ENCODE measurements around the gene PRKAG2.

PRKAG2 gene

GRCh38 chr7:151738925-151739324 is 138.0 kb downstream of the PRKAG2 start:
- H3K4me2 ChIP-seq (ENCODE audit: low read depth, low read length, poor library complexity, severe bottlenecking): no peak overlapping the region
- no peaks in the 10 kb centered on the region for H3K4me1 ChIP-seq (ENCODE audit: insufficient read depth, low read length, poor library complexity, severe bottlenecking)
- no peaks in the 10 kb centered on the region for H3K79me2 ChIP-seq (ENCODE audit: insufficient read depth, low read length)
- no peaks in the 10 kb centered on the region for H3K9me2 ChIP-seq (replicated peaks; ENCODE audit: low read depth, low read length)
- no peak overlapping the region for H2AFZ ChIP-seq (ENCODE audit: low read length)
- H3K9ac ChIP-seq (ENCODE audit: low read depth, low read length, poor library complexity, severe bottlenecking): no peak overlapping the region
- TF ChIP-seq CTCF (conservative IDR thresholded peaks at IDR 0.05; ENCODE audit: low read length) (no peak), EZH2phosphoT487 (IDR thresholded peaks at IDR 0.05; ENCODE audit: borderline replicate concordance) (no peak)
- no peak overlapping the region for H3K4me3 ChIP-seq (ENCODE audit: low read length, poor library complexity, severe bottlenecking)
- no peaks in the 10 kb centered on the region for H3F3A ChIP-seq (ENCODE audit: low read depth)
- no peaks in the 10 kb centered on the region for H4K20me1 ChIP-seq (ENCODE audit: insufficient read depth, low read length, poor library complexity, severe bottlenecking)
- H3K36me3 ChIP-seq (ENCODE audit: insufficient read depth, low read length): no peaks in the 10 kb centered on the region
- no peaks in the 10 kb centered on the region for H3K27me3 ChIP-seq (ENCODE audit: insufficient read depth, low read length, poor library complexity, severe bottlenecking)
- no peaks in the 10 kb centered on the region for H3K9me3 ChIP-seq (ENCODE audit: insufficient read depth, low read depth, low read length)

- Histone ChIP-seq H2AFZ (ENCODE audit: low read length) (no peak overlapping the region), H3K36me3 (ENCODE audit: insufficient read depth, low read length) (no peaks in the 10 kb centered on the region), H3K27me3 (ENCODE audit: insufficient read depth, low read length, poor library complexity, severe bottlenecking) (no peaks in the 10 kb centered on the region), H3K4me1 (ENCODE audit: insufficient read depth, low read length, poor library complexity, severe bottlenecking) (no peaks in the 10 kb centered on the region), H3F3A (ENCODE audit: low read depth) (no peaks in the 10 kb centered on the region), H3K9me3 (ENCODE audit: insufficient read depth, low read depth, low read length) (no peaks in the 10 kb centered on the region), H3K9me2 (replicated peaks; ENCODE audit: low read depth, low read length) (no peaks in the 10 kb centered on the region), H3K4me2 (ENCODE audit: low read depth, low read length, poor library complexity, severe bottlenecking) (no peak overlapping the region), H3K79me2 (ENCODE audit: insufficient read depth, low read length) (no peaks in the 10 kb centered on the region), H4K20me1 (ENCODE audit: insufficient read depth, low read length, poor library complexity, severe bottlenecking) (no peaks in the 10 kb centered on the region), H3K4me3 (ENCODE audit: low read length, poor library complexity, severe bottlenecking) (no peak overlapping the region), H3K9ac (ENCODE audit: low read depth, low read length, poor library complexity, severe bottlenecking) (no peak overlapping the region)
- TF ChIP-seq EZH2phosphoT487 (IDR thresholded peaks at IDR 0.05; ENCODE audit: borderline replicate concordance): no peak
- TF ChIP-seq CTCF (conservative IDR thresholded peaks at IDR 0.05; ENCODE audit: low read length): no peak
Observed at GRCh38 chr7:151736403-151736909, 140.5 kb downstream of the PRKAG2 start.

GRCh38 chr7:151735851-151736402 is 141.0 kb downstream of the PRKAG2 start:
- Histone ChIP-seq H3K4me2 (ENCODE audit: low read depth, low read length, poor library complexity, severe bottlenecking) (no peak overlapping the region), H3K4me1 (ENCODE audit: insufficient read depth, low read length, poor library complexity, severe bottlenecking) (no peaks in the 10 kb centered on the region), H3K79me2 (ENCODE audit: insufficient read depth, low read length) (no peaks in the 10 kb centered on the region), H3K9ac (ENCODE audit: low read depth, low read length, poor library complexity, severe bottlenecking) (no peak overlapping the region), H3K27me3 (ENCODE audit: insufficient read depth, low read length, poor library complexity, severe bottlenecking) (no peaks in the 10 kb centered on the region), H3K9me2 (replicated peaks; ENCODE audit: low read depth, low read length) (no peaks in the 10 kb centered on the region), H3K4me3 (ENCODE audit: low read length, poor library complexity, severe bottlenecking) (no peak overlapping the region), H3K9me3 (ENCODE audit: insufficient read depth, low read depth, low read length) (no peaks in the 10 kb centered on the region), H4K20me1 (ENCODE audit: insufficient read depth, low read length, poor library complexity, severe bottlenecking) (no peaks in the 10 kb centered on the region), H3K36me3 (ENCODE audit: insufficient read depth, low read length) (no peaks in the 10 kb centered on the region), H2AFZ (ENCODE audit: low read length) (no peak overlapping the region), H3F3A (ENCODE audit: low read depth) (no peaks in the 10 kb centered on the region)
- no peak for TF ChIP-seq EZH2phosphoT487 (IDR thresholded peaks at IDR 0.05; ENCODE audit: borderline replicate concordance)
- no peak for TF ChIP-seq CTCF (conservative IDR thresholded peaks at IDR 0.05; ENCODE audit: low read length)
